ENCODE results near the gene GLI3. TPM values are rescaled to one million over a fixed set of nuclear protein-coding genes. Genes with fewer than 3 reads are reported as not detected.

GLI3 gene
- total RNA-seq, 1 donor from 2014 or later = 9.0 TPM

GRCh38 chr7:42104694-42105093 is 132.3 kb downstream of the GLI3 start:
- H3K9me3 Mint-ChIP-seq (ENCODE audit: low read depth) = no peaks in the 10 kb centered on the region

GRCh38 chr7:42104231-42104630 is 132.8 kb downstream of the GLI3 start:
- Mint-ChIP-seq H3K4me3 (ENCODE audit: low read depth) (no peak overlapping the region), H3K27ac (no peak overlapping the region), H3K36me3 (ENCODE audit: insufficient read depth) (no peaks in the 10 kb centered on the region), H3K27me3 (peaks cover 90% of the 10 kb centered on the region), H3K9me3 (ENCODE audit: low read depth) (no peaks in the 10 kb centered on the region), H3K4me1 (ENCODE audit: low read depth) (peaks cover 11% of the 10 kb centered on the region)
- no peak for TF ChIP-seq CTCF (IDR thresholded peaks at IDR 0.05; ENCODE audit: unreplicated experiment)
- DNase-seq (ENCODE audit: low spot score, unreplicated experiment) = no peak

More at GRCh38 chr7:42104694-42105093, 132.3 kb downstream of the GLI3 start:
- H3K27ac Mint-ChIP-seq = no peak overlapping the region
- peaks cover 11% of the 10 kb centered on the region for H3K4me1 Mint-ChIP-seq (ENCODE audit: low read depth)
- no peaks in the 10 kb centered on the region for H3K36me3 Mint-ChIP-seq (ENCODE audit: insufficient read depth)
- H3K4me3 Mint-ChIP-seq (ENCODE audit: low read depth) = no peak overlapping the region
- no peak for DNase-seq (ENCODE audit: low spot score, unreplicated experiment)
- peaks cover 92% of the 10 kb centered on the region for H3K27me3 Mint-ChIP-seq
- no peak for TF ChIP-seq CTCF (IDR thresholded peaks at IDR 0.05; ENCODE audit: unreplicated experiment)

- DNase-seq (ENCODE audit: low spot score, unreplicated experiment) = no peak
- H3K9me3 Mint-ChIP-seq (ENCODE audit: low read depth) = no peaks in the 10 kb centered on the region
- no peaks in the 10 kb centered on the region for H3K36me3 Mint-ChIP-seq (ENCODE audit: insufficient read depth)
- H3K27me3 Mint-ChIP-seq = peaks cover 90% of the 10 kb centered on the region
- H3K4me1 Mint-ChIP-seq (ENCODE audit: low read depth) = peaks cover 8% of the 10 kb centered on the region
- no peak overlapping the region for H3K27ac Mint-ChIP-seq
- no peak overlapping the region for H3K4me3 Mint-ChIP-seq (ENCODE audit: low read depth)
- TF ChIP-seq CTCF (IDR thresholded peaks at IDR 0.05; ENCODE audit: unreplicated experiment) = no peak
Measured at GRCh38 chr7:42103456-42103855, 133.6 kb downstream of the GLI3 start.

GRCh38 chr7:42103020-42103419 is 134.0 kb downstream of the GLI3 start:
- no peak for DNase-seq (ENCODE audit: low spot score, unreplicated experiment)
- Mint-ChIP-seq H3K4me1 (ENCODE audit: low read depth) (peaks cover 8% of the 10 kb centered on the region), H3K4me3 (ENCODE audit: low read depth) (no peak overlapping the region), H3K27ac (no peak overlapping the region), H3K36me3 (ENCODE audit: insufficient read depth) (no peaks in the 10 kb centered on the region), H3K9me3 (ENCODE audit: low read depth) (no peaks in the 10 kb centered on the region), H3K27me3 (peaks cover 90% of the 10 kb centered on the region)
- TF ChIP-seq CTCF (IDR thresholded peaks at IDR 0.05; ENCODE audit: unreplicated experiment) = no peak

- Mint-ChIP-seq H3K27ac (no peak overlapping the region), H3K9me3 (ENCODE audit: low read depth) (no peaks in the 10 kb centered on the region), H3K4me1 (ENCODE audit: low read depth) (peaks cover 2% of the 10 kb centered on the region), H3K27me3 (peaks cover 90% of the 10 kb centered on the region), H3K4me3 (ENCODE audit: low read depth) (no peak overlapping the region), H3K36me3 (ENCODE audit: insufficient read depth) (no peaks in the 10 kb centered on the region)
- TF ChIP-seq CTCF (IDR thresholded peaks at IDR 0.05; ENCODE audit: unreplicated experiment) = no peak
- DNase-seq (ENCODE audit: low spot score, unreplicated experiment) = no peak
Measured at GRCh38 chr7:42102301-42102700, 134.7 kb downstream of the GLI3 start.
